PC-9 (cell line): ENCODE data around the gene ZNF428. TPM values are rescaled to one million over a fixed set of nuclear protein-coding genes. Genes with fewer than 3 reads are reported as not detected.

Experiments used
- BruUV-seq: library from RNA; stranded (reverse); fragments of 400-500 nt; replicated peaks from 2 replicates; lab custom pipeline; 2021; lab: Mats Ljungman, UMichigan
- CTCF ChIA-PET: fragments of 300-600 bp; sonication (Branson Sonifier 250); formaldehyde crosslinking; loops from one replicate; lab custom pipeline; 2022; ENCODE audit warnings: antibody characterized with exemption; lab: Charles Lee
- POLR2A ChIA-PET: fragments of 300-600 bp; sonication (Branson Sonifier 250); formaldehyde crosslinking; loops from one replicate; lab custom pipeline; 2022; ENCODE audit warnings: antibody characterized with exemption; ENCODE audit not compliant: unreplicated experiment; lab: Charles Lee
- DNase-seq, 2 experiments: peaks; one replicate each; pipeline versions ENCODE4 v3.0.0 to v3.0.0-alpha.2; 2015 to 2022; ENCODE audit warnings: mixed read lengths in 1 of 2
- H2AFZ ChIP-seq: fragments of 200-600 bp; sonication (generic); 2 replicates; pipeline ENCODE4 v1.8.1; 2017; ENCODE audit warnings: antibody characterized with exemption
- H3F3A ChIP-seq: fragments of 200-600 bp; sonication (generic); 2 replicates; pipeline ENCODE4 v1.8.1; 2017; ENCODE audit warnings: antibody characterized with exemption, mild to moderate bottlenecking, low read depth; ENCODE audit not compliant: insufficient read depth
- H3K27ac ChIP-seq: fragments of 200-600 bp; sonication (generic); 2 replicates; pipeline ENCODE4 v1.6.1; 2016; ENCODE audit warnings: mixed run types
- H3K27me3 ChIP-seq: fragments of 200-600 bp; sonication (generic); 2 replicates; pipeline ENCODE4 v1.6.1; 2016; ENCODE audit warnings: low read depth, mixed run types; ENCODE audit not compliant: insufficient read depth
- H3K36me3 ChIP-seq: fragments of 200-600 bp; sonication (generic); 2 replicates; pipeline ENCODE4 v1.6.1; 2016; ENCODE audit warnings: low read depth, mixed run types
- H3K4me1 ChIP-seq: fragments of 200-600 bp; sonication (generic); replicated peaks from 2 replicates; pipeline ENCODE4 v1.6.1; 2016; ENCODE audit warnings: mixed run types; ENCODE audit not compliant: insufficient read depth
- H3K4me2 ChIP-seq: fragments of 200-600 bp; sonication (generic); 2 replicates; pipeline ENCODE4 v1.6.1; 2017; ENCODE audit warnings: mixed run types
- H3K4me3 ChIP-seq: fragments of 200-600 bp; sonication (generic); 2 replicates; pipeline ENCODE4 v1.6.1; 2016; ENCODE audit warnings: mixed run types
- H3K79me2 ChIP-seq: fragments of 200-600 bp; sonication (generic); 2 replicates; pipeline ENCODE4 v1.6.1; 2017; ENCODE audit warnings: low read depth, mixed run types
- H3K9me2 ChIP-seq: fragments of 200-600 bp; sonication (generic); 2 replicates; pipeline ENCODE4 v1.8.1; 2017; ENCODE audit warnings: mild to moderate bottlenecking; ENCODE audit not compliant: insufficient read depth
- H3K9me3 ChIP-seq: fragments of 200-600 bp; sonication (generic); 2 replicates; pipeline ENCODE4 v1.8.1; 2016; ENCODE audit warnings: low read depth; ENCODE audit not compliant: insufficient read depth
- H4K20me1 ChIP-seq: fragments of 200-600 bp; sonication (generic); 2 replicates; pipeline ENCODE4 v1.8.1; 2017; ENCODE audit not compliant: insufficient read depth
- EZH2 ChIP-seq: fragments of 200-600 bp; sonication (generic); IDR thresholded peaks from 2 replicates; pipeline ENCODE4 v1.8.0; 2017; ENCODE audit warnings: antibody characterized with exemption, low read depth
- intact Hi-C: fragments of 100-400 bp; cut with micrococcal nuclease; formaldehyde crosslinking; loops from one replicate; pipeline ENCODE4 v1.10.0; 2022; ENCODE audit not compliant: unreplicated experiment
- total RNA-seq: library from RNA; stranded (reverse); gene quantifications from 2 replicates; pipeline ENCODE4 v1.2.3, GENCODE V29; 2021
- TF ChIP-seq, protein P1 (sequence below): fragments of 200-600 bp; sonication (generic); conservative IDR thresholded peaks from 2 replicates; pipeline ENCODE4 v1.6.1; 2017; ENCODE audit warnings: mixed run types, antibody characterized with exemption, mild to moderate bottlenecking, moderate library complexity

Gene ZNF428
- total RNA-seq, 1 experiment from 2014 or later = 46.6 TPM

DNA sequence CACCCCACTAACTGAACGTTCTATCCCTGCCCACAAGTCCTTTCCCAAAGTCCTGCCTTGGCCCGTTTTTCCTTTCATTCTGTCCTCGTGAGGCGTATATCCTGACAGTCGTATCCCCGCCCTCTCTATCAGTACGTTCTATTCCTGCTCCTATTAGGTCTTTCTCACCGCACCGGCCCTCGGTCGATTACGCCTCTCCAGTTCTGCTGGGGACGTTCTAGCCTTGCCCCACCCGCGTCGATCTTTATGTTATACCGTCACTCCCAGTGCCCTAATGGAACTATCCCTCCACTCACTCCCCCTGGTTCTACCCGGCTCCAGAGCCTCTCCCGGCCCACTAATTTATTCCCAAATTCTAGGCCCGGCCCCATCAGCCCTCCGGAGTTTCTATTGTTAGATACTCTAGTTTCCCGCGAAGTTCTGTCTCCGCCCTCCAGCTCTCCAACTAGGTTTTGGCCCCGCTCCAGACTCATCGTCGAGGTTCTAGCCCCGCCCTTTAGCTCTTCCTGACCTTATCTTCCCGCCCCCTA, 48.5 kb upstream of the ZNF428 start:
- no peak overlapping the region for H3K27ac ChIP-seq
- peaks cover 28% of the 10 kb centered on the region for H3K79me2 ChIP-seq
- no peaks in the 10 kb centered on the region for H3K9me2 ChIP-seq
- H4K20me1 ChIP-seq = peaks cover 24% of the 10 kb centered on the region
- peak overlapping the region; percentile 52; the same call in 1 of the 2 replicates for H3K4me3 ChIP-seq
- no peaks in the 10 kb centered on the region for H3K27me3 ChIP-seq
- POLR2A ChIA-PET = interaction anchor here (0.5 to 1.3 kb wide), 28 partner anchors 11 to 1421 kb away, joined by 3 to 35 read pairs (median 6); partner anchors contain the start of genes IRGQ, SMG9, ZNF575 and ZNF576
- CTCF ChIA-PET = interaction anchor here (0.6 to 1.6 kb wide), 21 partner anchors 16 to 1963 kb away, joined by 3 to 8 read pairs (median 3); partner anchors contain the start of genes KCNN4 and ZNF575
- no peaks in the 10 kb centered on the region for H3K9me3 ChIP-seq
- no peak for DNase-seq
- H3F3A ChIP-seq = peaks cover 28% of the 10 kb centered on the region
- TF ChIP-seq EZH2 = no peak
- TF ChIP-seq, protein P1, sequence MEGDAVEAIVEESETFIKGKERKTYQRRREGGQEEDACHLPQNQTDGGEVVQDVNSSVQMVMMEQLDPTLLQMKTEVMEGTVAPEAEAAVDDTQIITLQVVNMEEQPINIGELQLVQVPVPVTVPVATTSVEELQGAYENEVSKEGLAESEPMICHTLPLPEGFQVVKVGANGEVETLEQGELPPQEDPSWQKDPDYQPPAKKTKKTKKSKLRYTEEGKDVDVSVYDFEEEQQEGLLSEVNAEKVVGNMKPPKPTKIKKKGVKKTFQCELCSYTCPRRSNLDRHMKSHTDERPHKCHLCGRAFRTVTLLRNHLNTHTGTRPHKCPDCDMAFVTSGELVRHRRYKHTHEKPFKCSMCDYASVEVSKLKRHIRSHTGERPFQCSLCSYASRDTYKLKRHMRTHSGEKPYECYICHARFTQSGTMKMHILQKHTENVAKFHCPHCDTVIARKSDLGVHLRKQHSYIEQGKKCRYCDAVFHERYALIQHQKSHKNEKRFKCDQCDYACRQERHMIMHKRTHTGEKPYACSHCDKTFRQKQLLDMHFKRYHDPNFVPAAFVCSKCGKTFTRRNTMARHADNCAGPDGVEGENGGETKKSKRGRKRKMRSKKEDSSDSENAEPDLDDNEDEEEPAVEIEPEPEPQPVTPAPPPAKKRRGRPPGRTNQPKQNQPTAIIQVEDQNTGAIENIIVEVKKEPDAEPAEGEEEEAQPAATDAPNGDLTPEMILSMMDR = no peak
- H3K4me1 ChIP-seq = peaks cover 31% of the 10 kb centered on the region
- BruUV-seq = no TSS peak
- intact Hi-C loops = loop anchor here (1.0 to 2.0 kb wide), 3 partner anchors 19 to 117 kb away; no protein-coding TSS in a partner anchor
- no peak overlapping the region for H2AFZ ChIP-seq
- H3K4me2 ChIP-seq = peak overlapping the region; percentile 70
- peaks cover 21% of the 10 kb centered on the region for H3K36me3 ChIP-seq

DNA sequence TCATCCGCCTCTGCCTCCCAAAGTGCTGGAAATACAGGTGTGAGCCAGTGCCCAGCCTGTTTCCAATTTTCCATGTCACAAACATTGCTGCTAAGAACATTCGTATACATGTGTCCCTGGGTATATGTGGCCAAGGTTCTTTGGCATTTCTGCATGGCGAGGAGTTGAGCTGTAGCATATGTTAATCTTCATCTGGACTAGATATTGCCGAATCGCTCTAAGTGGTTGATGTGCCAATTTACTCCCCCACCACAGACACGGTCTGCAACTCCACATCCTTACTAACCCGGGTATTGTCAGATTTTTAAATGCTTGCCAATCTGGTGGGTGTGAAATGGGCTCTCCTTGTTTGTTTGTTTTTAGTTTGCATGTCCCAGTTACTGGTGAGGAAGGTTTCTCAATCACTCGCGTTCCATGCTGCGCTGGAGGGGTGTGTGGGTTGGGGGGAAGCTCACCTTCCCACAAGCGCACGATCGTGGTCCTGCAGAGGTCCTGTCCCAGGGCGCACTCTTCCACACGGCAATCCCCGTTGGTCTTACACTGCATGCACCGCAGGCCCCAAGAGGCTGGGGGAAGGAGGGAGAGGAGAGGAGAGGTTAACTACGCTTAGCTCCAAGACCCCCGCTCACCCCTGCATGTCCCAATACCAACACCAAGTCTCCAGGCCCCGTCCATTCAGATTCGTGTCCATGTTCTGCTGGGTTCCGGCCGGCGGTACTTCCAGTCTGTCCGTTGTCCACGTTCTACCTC, 47.9 kb upstream of the ZNF428 start:
- Histone ChIP-seq H3K79me2 (peaks cover 28% of the 10 kb centered on the region), H3K4me3 (no peak overlapping the region), H3F3A (peaks cover 26% of the 10 kb centered on the region), H3K4me2 (peak overlapping the region; percentile 70), H3K27me3 (no peaks in the 10 kb centered on the region), H2AFZ (no peak overlapping the region), H3K9me3 (no peaks in the 10 kb centered on the region), H3K4me1 (peaks cover 28% of the 10 kb centered on the region), H3K9me2 (no peaks in the 10 kb centered on the region), H4K20me1 (peaks cover 24% of the 10 kb centered on the region), H3K27ac (no peak overlapping the region), H3K36me3 (peaks cover 21% of the 10 kb centered on the region)
- CTCF ChIA-PET = interaction anchor here (0.6 kb wide), 1 partner anchor 85 kb away, joined by 3 read pairs; no protein-coding TSS in a partner anchor
- POLR2A ChIA-PET = no interaction called here
- no peak for DNase-seq
- TF ChIP-seq EZH2 = no peak
- TF ChIP-seq, protein P1 = no peak
- BruUV-seq = no TSS peak
- intact Hi-C loops = no loop called here

DNA sequence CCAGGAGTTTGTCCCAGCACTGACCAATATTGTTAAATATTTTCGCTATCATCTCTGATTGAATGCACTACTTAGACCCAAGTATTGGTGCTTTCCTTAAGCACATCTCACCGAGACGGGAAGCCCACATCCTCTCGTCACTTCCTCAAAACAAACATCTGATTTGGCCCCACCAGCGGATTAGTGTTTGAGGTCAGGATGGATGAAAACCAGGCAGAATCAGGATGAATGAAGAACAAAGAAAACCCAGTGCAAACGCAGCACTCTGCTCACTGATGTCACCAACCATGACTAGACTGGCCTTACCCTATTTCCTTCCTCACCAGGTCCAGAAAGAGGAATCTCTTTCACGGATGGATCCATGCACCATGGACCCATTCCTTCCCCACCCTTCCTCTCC, 44.6 kb upstream of the ZNF428 start:
- no peak for TF ChIP-seq EZH2
- TF ChIP-seq, protein P1 = no peak
- ChIA-PET CTCF (interaction anchor here (0.7 kb wide), 1 partner anchor 47 kb away, joined by 3 read pairs; no protein-coding TSS in a partner anchor), POLR2A (no interaction called here)
- H3K9me2 ChIP-seq = no peaks in the 10 kb centered on the region
- no peak overlapping the region for H3K4me3 ChIP-seq
- H3K27ac ChIP-seq = no peak overlapping the region
- H3K9me3 ChIP-seq = no peaks in the 10 kb centered on the region
- H3F3A ChIP-seq = peaks cover 5% of the 10 kb centered on the region; the same call in 1 of the 2 replicates
- DNase-seq = no peak
- BruUV-seq = no TSS peak
- intact Hi-C loops = no loop called here
- H3K36me3 ChIP-seq = peaks cover 30% of the 10 kb centered on the region
- H3K27me3 ChIP-seq = no peaks in the 10 kb centered on the region
- H4K20me1 ChIP-seq = peaks cover 24% of the 10 kb centered on the region
- no peak overlapping the region for H3K4me2 ChIP-seq
- no peak overlapping the region for H2AFZ ChIP-seq
- peaks cover 19% of the 10 kb centered on the region for H3K79me2 ChIP-seq
- H3K4me1 ChIP-seq = peaks cover 7% of the 10 kb centered on the region
